Right ventricle myocardium inferior (tissue), 1 donor: ENCODE data around the gene EGFLAM. TPM values are rescaled to one million over a fixed set of nuclear protein-coding genes. Genes with fewer than 3 reads are reported as not detected.

Source experiments
- ATAC-seq: fragments of 200-7000 bp; cut with Tn5 transposase; one replicate; pipeline ENCODE4 v1.9.1; 2020; ENCODE audit warnings: mild to moderate bottlenecking, moderate library complexity
- DNase-seq: peaks from one replicate; pipeline ENCODE4 v3.0.0; 2021; ENCODE audit errors: missing footprints
- intact Hi-C: fragments of 100-400 bp; cut with DNase I; formaldehyde crosslinking; loops from one replicate; pipeline ENCODE4 v1.11.0; 2022
- long read RNA-seq: library from polyadenylated mRNA; unstranded; transcript quantifications from one replicate; pipeline ENCODE4 v2.0.0, GENCODE V29; 2021
- total RNA-seq: library from RNA; stranded (reverse); fragmentation: NEBNext Ultra II Directional; extraction: Animal tissue kit (Norgen Biotek cat#: 25700); gene quantifications from one replicate; pipeline ENCODE4 v1.2.1, GENCODE V29; 2021
- donor health status: DM: no; HTN: yes; CAD: no; lungs with severe emphysema.

The EGFLAM gene
- total RNA-seq = 8.8 TPM
- long read RNA-seq, partial matches to known transcripts = 3 of 3 reads
- long read RNA-seq, other reads (novel, unspliced or antisense) = 0 of 3 reads

DNA sequence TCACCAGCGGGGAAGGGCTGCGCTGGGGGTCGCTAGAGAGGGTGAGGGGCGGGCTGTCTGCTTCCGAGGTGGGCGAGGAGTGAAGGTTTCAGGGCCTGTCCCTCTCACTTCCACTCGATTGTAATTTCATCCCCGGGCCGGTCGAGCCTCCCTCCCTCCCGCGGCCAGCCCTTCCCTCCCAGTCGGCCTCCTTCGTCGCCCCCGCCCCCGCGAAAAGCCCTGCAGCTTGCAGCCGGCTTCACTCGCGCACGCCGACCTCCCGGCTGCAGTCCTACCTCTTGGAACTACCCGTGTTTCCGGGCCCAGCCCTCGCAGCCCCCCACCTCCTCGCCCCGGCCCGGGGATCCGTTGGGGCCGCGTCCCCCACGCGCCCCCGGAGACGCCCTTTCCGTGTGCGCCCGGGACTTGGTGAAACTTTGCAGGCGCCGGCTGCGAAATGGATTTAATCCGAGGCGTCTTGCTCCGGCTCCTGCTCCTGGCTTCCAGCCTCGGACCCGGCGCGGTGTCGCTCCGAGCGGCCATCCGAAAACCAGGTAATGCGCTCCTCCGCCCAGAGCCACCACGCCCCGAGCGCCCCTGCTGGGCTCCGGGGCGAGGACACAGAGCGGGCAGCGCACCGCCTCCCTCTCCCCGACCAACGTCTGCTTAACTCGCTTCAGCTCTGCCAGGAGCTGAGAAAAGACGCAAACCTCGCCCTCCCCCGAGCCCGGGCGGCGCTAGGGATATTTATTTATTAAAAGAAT lies at the start of gene EGFLAM:
Gene EGFLAM, plus strand, starts transcription at position 241 of the 743 bp plus-strand sequence. Its CDS starts 196 bp downstream, at position 437.
- intact Hi-C loops = no loop called here
- ATAC-seq (peak; percentile 67), DNase-seq (no peak)

DNA sequence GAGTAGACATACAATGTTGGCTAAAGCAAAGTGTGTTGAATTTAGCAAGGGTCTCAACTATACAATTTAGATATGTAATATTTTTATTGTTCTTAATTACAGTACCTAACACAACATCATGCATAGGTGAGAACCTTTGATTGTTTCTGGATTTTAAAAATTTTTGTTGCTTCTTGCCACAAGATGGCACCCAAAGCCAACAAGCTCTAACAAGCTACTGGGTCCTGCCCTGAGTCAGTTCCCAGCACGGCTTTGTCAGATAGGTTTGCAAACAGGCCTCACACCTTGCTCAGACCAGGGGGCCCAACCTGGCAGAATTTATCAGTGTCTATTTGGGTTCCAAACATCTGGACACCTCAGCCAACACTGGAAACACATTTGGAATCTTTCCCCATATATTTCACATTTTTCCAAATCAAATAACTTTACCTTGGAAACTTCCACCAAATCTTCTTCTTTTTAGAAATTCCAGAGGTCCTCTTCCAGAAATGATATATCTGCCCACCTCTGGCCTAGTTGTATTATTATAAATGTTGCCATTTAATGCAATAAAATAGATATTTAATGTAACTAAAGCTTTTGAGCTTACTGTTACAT lies 49.5 kb upstream of the EGFLAM start:
- ATAC-seq (no peak), DNase-seq (no peak)
- intact Hi-C loops = no loop called here

DNA sequence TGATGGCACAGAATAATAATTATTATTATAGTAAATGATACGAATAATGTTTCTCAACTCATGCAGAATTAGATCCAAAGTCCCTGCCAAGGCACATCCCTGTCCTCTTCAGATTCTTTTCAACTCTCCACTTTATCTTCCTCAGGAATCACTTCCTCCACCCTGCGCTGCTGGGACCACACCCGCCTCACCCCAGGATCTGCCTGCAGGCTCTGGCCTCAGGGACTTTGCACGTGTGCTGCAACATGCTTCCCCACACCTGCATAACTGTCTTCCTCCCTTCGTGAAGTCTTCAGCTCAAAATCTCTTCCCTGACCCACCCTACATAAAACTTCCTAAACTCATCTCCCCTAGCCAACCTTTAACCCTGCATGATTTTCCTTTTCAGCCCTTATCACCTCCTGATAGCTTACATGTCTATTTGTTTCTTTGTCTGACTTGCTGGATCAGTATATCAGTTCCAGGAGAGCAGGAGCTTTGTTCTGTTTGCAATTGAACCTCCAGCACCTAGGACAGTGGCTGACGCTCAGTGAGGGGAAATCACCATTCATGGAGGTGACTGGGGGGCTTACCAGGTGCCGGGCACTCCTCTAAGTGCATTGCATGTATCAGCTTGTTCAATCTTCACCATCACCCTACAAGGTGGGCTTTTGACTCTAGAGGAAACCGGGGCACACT lies 47.5 kb upstream of the EGFLAM start:
- intact Hi-C loops = no loop called here
- ATAC-seq (no peak), DNase-seq (no peak)

DNA sequence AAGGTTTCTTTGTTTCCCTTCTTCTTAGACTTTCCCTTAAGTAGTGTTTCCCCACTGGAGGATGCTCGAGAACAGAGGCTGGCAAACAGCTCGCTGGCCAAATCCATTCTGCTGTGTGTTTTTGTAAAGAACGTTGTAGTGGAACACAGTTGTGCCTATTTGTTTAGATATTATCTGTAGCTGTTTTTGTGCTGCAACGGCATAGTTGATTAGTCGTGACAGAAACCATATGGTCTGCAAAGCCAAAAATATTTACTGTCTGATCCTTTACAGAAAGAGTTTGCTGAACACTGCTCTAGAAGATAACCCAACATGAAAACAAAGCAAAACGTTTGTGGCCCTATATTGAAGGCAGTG lies 47.0 kb upstream of the EGFLAM start:
- DNase-seq (no peak), ATAC-seq (no peak)
- intact Hi-C loops = no loop called here

DNA sequence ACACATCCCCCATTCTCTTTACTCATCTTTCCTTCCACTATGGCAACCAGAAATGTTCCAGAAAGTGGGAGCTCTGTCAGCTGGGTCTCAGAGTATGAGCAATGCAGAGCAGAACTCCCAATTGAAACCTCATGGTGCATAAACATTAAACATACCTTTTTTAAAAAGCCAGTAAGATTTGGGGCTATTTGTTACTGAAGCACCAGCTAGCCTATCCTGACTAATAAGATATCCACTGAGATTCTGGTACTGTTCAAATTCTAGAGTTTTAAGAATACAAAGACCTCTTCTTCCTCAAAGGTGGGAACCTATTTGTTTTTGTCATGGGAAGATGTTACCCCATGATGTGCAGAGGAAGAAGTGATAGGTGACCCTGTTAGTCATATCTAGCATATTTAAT lies 46.1 kb upstream of the EGFLAM start:
- no peak for ATAC-seq
- intact Hi-C loops = no loop called here
- no peak for DNase-seq

DNA sequence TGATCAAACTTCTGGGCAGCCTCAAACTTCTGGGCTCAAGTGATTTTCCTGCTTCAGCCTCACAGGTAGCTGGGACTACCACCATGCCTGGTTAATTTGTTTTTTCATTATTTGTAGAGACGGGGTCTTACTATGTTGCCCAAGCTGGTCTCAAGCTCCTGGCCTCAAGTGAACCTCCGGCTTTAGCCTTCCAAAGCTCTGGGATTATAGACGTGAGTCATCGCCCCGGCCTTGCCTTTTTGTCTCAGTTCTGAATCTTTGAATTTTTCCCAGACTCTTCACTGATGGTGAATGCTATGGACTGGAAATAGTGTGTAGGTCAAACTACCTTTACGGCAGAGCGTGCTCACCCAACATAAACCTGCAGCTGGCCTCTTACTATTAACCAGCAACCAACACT lies 32.3 kb upstream of the EGFLAM start:
- ATAC-seq = no peak
- intact Hi-C loops = no loop called here

DNA sequence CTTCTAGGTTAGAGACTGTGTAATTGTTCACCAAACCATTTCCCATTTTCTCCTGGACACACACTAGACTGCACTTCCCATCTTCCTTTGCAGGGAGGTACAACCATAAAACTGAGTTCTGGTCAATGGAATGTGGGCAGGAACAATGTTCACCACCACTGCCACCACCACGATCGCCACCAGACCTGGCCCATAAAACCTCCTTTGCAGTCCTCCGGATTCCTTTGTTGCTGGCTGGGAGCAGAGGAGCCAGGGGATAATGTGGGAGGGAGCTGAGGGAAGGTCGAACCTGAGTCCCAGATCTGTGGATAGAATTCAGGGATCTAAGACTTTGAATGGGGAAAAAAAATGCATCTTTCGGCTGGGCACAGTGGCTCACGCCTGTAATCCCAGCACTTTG lies 29.4 kb upstream of the EGFLAM start:
- DNase-seq (no peak), ATAC-seq (no peak)
- intact Hi-C loops = no loop called here

More for the DNA sequence above, 32.3 kb upstream of the EGFLAM start:
- DNase-seq = no peak

DNA sequence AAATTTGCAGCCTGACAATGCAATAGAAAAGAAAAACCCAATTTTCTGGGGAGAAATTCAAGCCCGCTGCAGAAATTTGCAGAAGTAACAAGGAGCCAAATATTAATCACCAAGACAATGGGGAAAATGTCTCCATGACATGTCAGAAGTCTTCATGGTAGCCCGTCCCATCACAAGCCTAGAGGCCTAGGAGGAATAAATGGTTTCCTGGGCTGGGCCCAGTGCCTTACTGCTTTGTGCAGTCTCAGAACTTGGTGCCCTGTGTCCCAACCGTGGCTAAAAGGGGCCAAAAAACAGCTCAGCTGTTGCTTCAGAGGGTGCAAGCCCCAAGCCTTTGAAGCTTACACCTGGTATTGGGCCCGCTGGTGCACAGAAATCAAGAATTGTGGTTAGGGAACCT lies 23.6 kb upstream of the EGFLAM start:
- DNase-seq (no peak), ATAC-seq (no peak)
- intact Hi-C loops = no loop called here

DNA sequence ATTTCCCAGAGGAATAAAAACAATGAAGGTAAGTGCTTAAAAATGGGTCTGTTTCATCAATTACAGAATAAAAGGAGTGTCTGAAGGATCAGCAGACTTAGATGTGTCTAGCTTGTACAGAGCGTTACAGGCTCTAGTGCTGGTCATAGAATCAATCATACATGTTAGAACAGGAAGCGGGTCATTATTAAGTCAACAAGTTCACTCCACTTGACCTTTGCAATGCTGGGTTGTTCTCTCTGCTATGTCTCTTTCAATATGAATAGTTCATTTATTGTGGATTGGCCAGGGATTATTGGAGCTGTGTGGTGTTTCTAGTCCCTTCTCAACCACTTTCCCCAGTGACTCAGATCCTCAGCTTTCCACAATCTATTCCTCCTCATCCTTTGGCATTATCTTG lies 20.7 kb upstream of the EGFLAM start:
- ATAC-seq (no peak), DNase-seq (no peak)
- intact Hi-C loops = no loop called here

DNA sequence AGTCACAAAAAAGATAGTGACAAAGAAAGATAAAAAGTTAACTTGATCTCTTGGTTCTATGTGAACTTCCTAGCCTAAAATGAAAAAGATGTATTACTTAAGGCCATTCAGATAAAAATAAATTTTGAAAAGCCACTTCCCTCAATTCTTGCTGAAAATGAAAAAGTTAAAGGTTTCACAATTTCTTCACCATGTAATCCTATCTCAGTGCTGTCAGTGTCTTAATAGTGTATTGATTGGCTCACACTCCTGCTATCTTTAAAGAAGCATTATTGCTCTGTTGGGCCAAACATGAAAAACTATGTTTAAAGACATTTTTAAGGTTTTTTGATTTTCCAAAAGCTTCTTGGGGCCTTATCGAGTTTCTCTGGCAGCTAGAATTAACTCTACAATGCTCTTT lies 18.1 kb upstream of the EGFLAM start:
- intact Hi-C loops = no loop called here
- ATAC-seq = no peak

DNA sequence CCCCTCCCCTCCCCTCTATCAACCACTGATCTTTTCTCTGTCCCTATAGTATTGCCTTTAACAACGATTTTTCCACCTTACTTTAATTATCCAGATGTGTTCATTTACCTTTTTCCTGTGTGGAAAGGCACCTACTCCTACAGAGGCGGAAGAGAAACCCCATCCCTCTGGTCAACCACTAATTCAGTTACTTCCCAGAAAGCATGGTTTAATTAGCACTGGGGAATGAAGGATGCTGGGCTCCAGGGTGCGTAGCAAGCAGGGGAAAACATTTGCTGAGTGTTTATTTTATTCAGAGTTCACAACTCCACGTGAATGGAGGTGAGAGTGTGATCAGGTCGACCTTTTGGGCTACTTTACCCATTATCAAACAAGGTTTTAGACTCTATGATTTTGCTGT lies 16.7 kb upstream of the EGFLAM start:
- no peak for DNase-seq

More for the DNA sequence above, 18.1 kb upstream of the EGFLAM start:
- no peak for DNase-seq

DNA sequence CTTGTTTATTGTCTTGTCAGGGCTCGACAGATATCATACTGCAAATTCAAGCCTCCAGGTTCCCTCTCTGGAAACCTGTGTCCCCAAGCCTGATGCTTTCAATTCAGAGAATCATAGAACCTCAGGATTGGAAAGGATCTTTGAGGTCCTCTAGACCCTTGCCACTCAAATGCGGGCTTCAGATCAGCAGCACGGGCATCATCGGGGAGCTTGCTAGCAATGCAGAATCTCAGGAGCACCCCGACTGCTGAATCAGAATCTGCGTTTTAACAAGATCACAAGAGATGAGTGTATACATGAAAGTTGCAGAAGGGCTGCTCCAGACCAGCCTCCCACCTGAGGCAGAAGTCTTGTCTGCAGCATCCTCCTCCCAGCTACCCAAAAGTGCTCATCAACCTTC lies 13.1 kb upstream of the EGFLAM start:
- intact Hi-C loops = no loop called here
- no peak for DNase-seq
- ATAC-seq = no peak

More for the DNA sequence above, 16.7 kb upstream of the EGFLAM start:
- ATAC-seq = no peak
- intact Hi-C loops = no loop called here

DNA sequence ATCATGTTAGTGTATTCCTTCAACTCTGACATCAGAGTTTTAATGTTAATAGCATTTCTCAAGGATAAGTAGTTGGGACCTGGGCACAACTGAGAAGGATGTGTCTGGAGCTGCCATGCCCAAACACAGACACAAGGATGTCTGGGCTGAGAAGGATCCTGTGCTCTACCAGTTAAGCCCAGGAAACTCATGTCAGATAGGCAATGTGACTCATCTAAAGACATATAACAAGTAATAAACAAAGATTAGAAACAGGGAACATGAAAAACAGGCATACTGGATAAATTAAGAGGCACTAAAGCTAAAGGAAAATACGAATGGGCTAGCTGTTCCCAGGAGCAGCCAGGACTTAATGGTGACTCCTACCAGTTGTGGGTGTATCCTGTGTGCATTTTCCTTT lies 9.1 kb upstream of the EGFLAM start:
- DNase-seq (no peak), ATAC-seq (no peak)
- intact Hi-C loops = no loop called here

DNA sequence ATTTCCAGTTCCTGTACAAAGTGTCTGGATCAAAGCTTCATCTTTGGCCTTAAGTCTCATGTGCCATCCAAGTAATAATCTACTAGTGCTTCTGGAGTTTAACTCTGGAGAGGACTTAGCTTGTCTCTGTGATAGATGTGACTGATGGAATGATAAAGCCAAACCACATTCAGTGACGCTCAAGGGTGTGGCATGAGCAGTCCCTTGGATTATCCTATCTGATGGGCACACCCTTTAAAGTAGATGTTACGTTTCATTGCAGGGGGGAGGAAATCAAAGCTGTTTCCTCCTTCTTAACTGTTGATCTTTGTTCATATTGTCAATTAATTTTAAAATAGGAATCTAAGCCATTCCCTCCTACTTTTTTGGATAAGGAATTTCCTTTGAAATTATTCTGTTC lies 8.5 kb upstream of the EGFLAM start:
- DNase-seq = no peak
- no peak for ATAC-seq
- intact Hi-C loops = no loop called here

DNA sequence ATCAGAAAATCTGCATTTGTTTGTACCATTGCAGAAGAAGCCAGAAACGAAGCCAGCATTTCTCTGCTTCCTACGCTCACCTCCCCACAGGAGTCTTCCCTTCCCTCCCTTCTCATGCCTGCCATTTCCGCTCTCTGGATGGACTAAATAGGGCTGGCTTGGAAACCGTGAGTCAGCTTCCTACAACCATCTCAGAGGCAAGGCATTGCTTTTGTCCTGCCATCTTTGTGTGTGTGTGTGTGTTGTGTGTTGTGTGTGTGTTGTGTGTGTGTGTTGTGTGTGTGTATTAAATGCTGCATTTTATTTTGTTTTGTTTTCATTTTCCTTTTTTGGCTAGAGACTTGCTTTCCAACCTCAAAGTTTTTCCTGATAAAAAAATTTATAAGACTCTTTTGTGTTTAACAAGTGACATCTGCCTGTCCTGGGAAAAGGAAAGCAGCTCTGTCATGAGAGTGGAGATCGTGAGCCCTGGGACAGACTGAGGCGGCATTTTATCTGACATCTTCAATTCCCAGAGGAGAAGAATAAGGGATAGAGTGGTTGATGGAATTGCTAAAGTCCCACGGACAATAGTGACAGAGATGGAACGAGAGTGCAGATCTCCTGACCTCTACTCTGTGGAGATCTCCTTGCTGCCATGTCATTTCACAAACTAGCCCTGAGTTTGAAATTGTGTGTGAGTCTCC lies 7.5 kb upstream of the EGFLAM start:
- no peak for DNase-seq
- ATAC-seq = peak; percentile 48
- intact Hi-C loops = no loop called here

DNA sequence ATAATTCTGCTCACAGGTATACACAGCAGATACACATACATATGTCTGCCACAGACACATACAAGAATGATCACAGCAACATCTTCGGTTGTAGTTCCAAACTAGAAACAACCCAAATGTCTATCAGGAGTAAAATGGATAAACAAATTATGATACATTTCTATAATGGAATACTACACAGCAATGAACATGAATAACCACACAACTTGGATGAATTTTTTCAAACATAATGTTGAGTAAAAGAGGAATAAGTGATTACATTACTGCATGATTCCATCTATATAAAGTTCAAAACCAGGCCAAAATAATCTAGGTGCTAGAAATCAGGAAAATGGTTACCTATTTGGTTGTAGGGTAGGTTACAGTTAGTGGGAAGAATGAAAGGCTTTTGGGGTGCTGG lies 4.6 kb upstream of the EGFLAM start:
- ATAC-seq (no peak), DNase-seq (no peak)
- intact Hi-C loops = no loop called here

DNA sequence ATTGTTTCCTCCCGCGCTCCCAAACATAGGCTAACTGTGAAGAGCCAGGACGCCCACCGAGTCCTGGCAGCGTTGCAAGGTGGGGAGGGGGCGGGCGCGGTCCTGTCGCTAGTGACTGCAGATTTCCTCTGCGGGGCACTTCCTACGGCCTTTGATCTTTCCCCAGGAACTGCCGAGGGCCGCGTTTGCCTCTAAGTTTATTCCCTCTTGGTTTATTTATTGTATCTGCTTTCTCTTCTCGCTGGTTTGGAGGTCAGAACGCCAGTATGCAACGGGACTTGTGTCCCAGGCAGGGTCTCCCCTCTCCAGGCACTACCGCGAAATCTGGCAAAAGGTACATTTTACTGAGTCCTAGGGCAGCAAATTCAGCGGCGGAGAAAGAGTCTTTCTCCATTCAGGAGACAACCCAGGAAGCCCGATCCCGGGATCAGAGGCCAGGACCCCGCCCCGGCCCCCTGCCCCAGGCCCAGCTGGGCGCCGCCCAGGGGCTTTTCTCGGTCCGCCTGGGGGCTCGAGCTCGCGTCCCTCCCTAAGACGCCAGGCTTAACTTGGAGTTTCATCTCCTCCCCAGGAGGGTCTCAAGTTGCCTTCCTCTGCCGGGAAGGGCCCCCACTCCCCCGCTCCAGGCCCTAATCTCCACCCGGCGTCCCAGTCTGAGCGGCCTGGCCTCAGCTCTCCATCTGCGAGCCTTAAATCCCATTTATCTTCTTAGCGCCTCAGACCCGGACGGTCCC lies 884 bp upstream of the EGFLAM start:
- no peak for DNase-seq
- peak; percentile 34 for ATAC-seq
- intact Hi-C loops = no loop called here

DNA sequence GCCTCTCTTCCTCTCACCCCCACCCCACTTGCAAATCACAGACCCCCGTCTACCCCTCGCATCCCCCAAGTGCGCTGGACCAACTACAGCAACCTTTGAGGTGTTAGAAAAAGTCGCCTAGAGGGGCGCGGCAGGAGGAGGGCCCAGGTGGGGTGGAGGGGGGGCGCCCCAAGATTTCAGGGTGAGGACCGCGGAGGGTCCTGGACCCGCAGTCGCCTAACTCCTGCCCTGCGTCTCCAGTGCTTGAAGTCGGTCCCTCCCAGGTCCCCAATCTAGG lies 379 bp upstream of the EGFLAM start:
- intact Hi-C loops = no loop called here
- ATAC-seq = peak; percentile 19
- DNase-seq = no peak
